K562 (cell line): ENCODE results near the gene ZNF296. TPM values are rescaled to one million over a fixed set of nuclear protein-coding genes. Genes with fewer than 3 reads are reported as not detected.

ENCODE experiments used
- ATAC-seq: fragments of 200-7000 bp; cut with Tn5 transposase; 3 replicates; pipeline ENCODE4 v1.9.1; 2020; ENCODE audit warnings: moderate library complexity
- BruUV-seq: library from RNA; stranded (reverse); fragments of 400-500 nt; replicated peaks from 2 replicates; lab custom pipeline; 2021; lab: Mats Ljungman, UMichigan
- CTCF ChIA-PET: fragments of 300-600 bp; formaldehyde crosslinking; extraction: SDS; loops from one replicate; lab custom pipeline; 2021; ENCODE audit warnings: low intra/inter-chr PET ratio; lab: Yijun Ruan, JAX
- POLR2A ChIA-PET: fragments of 300-600, 350-650 bp; sonication (Branson Sonifier 250); formaldehyde crosslinking; extraction: SDS; loops from one replicate; lab custom pipeline; 2021; ENCODE audit warnings: antibody characterized with exemption, inconsistent platforms; lab: Yijun Ruan, JAX
- DNase-seq, 4 experiments: peaks; one replicate each; pipeline versions ENCODE4 v3.0.0 to v3.0.0-alpha.2; 2011 to 2018; ENCODE audit warnings: low spot score in 3 of 4, mixed read lengths in 3 of 4; ENCODE audit errors: extremely low read depth in 1 of 4
- FAIRE-seq: peaks from 2 replicates; lab custom pipeline; 2011; peaks lifted over from hg19 to GRCh38; lab: Jason Lieb, UNC
- H2AFZ ChIP-seq: 2 replicates; pipeline ENCODE4 v1.6.0; 2011; ENCODE audit warnings: low read depth, low read length, control low read depth, inconsistent platforms
- H3K27ac ChIP-seq: fragments of 200-600 bp; 3 replicates; pipeline ENCODE4 v1.8.0; 2011; ENCODE audit warnings: low read depth, mild to moderate bottlenecking, control low read depth, inconsistent platforms, low read length, moderate library complexity, mixed read lengths; ENCODE audit errors: extremely low read depth
- H3K27me3 ChIP-seq, 2 experiments: fragments of 300-600 bp in 1 of 2; 2 replicates in 1 of 2; 3 replicates in 1 of 2; pipeline versions ENCODE4 v1.6.0 to v1.8.0; 2011; ENCODE audit warnings: inconsistent platforms in 2 of 2, low read length in 2 of 2, mild to moderate bottlenecking in 1 of 2, mixed read lengths in 1 of 2, moderate library complexity in 1 of 2; ENCODE audit not compliant: control insufficient read depth in 2 of 2, insufficient read depth in 2 of 2
- H3K36me3 ChIP-seq: fragments of 300-600 bp; 3 replicates; pipeline ENCODE4 v1.8.0; 2011; ENCODE audit warnings: mild to moderate bottlenecking, low read length, inconsistent platforms; ENCODE audit not compliant: control insufficient read depth, insufficient read depth
- H3K4me1 ChIP-seq, 2 experiments: fragments of 200-600 bp in 1 of 2; replicated peaks in 1 of 2; 2 replicates in 1 of 2; 3 replicates in 1 of 2; pipeline versions ENCODE4 v1.5.1 to v1.8.0; 2011; ENCODE audit warnings: inconsistent platforms in 2 of 2, low read length in 2 of 2, mild to moderate bottlenecking in 1 of 2, mixed read lengths in 1 of 2, moderate library complexity in 1 of 2; ENCODE audit not compliant: control insufficient read depth in 2 of 2, insufficient read depth in 2 of 2
- H3K4me2 ChIP-seq: 2 replicates; pipeline ENCODE4 v1.6.1; 2011; ENCODE audit warnings: low read length, control low read depth, inconsistent platforms, mixed read lengths; ENCODE audit not compliant: insufficient read depth
- H3K4me3 ChIP-seq: fragments of 200-600 bp; sonication (generic), shearing (Covaris generic); 2 replicates; pipeline ENCODE4 v1.5.1; 2016; ENCODE audit warnings: control low read depth, inconsistent platforms
- H3K79me2 ChIP-seq: fragments of 200-600 bp; 3 replicates; pipeline ENCODE4 v1.8.0; 2011; ENCODE audit warnings: low read length, inconsistent platforms; ENCODE audit not compliant: control insufficient read depth, insufficient read depth
- H3K9ac ChIP-seq, 2 experiments: 2 replicates each; pipeline versions ENCODE4 v1.6.0 to v1.6.1; 2011; ENCODE audit warnings: low read depth in 2 of 2, low read length in 2 of 2, control low read depth in 1 of 2, inconsistent platforms in 1 of 2, mild to moderate bottlenecking in 1 of 2, mixed read lengths in 1 of 2; ENCODE audit not compliant: insufficient read depth in 1 of 2
- H3K9me1 ChIP-seq: one replicate; pipeline ENCODE4 v1.6.0; 2011; ENCODE audit warnings: inconsistent platforms, mild to moderate bottlenecking, low read length, moderate library complexity; ENCODE audit not compliant: control insufficient read depth, insufficient read depth
- H3K9me3 ChIP-seq: replicated peaks from 2 replicates; pipeline ENCODE4 v1.5.1; 2011; ENCODE audit warnings: low read depth, low read length, inconsistent platforms; ENCODE audit not compliant: control insufficient read depth, insufficient read depth
- H4K20me1 ChIP-seq: replicated peaks from 2 replicates; pipeline ENCODE4 v1.6.1; 2011; ENCODE audit warnings: low read length, inconsistent platforms, mixed read lengths; ENCODE audit not compliant: control insufficient read depth, insufficient read depth
- CBX2 ChIP-seq: fragments of 200-600 bp; sonication (generic); IDR thresholded peaks from one replicate; pipeline ENCODE4 v1.6.1; 2012; ENCODE audit warnings: mild to moderate bottlenecking, low read length, inconsistent platforms; ENCODE audit not compliant: insufficient read depth, poor library complexity, severe bottlenecking
- DACH1 ChIP-seq: fragments of 450-650 bp; IDR thresholded peaks from 2 replicates; pipeline ENCODE4 v1.6.1; 2018; ENCODE audit not compliant: partially characterized antibody
- EGR1 ChIP-seq: fragments of 450-650 bp; conservative IDR thresholded peaks from 2 replicates; pipeline ENCODE4 v1.6.1; 2017; ENCODE audit warnings: mild to moderate bottlenecking
- HDGF ChIP-seq: fragments of 450-650 bp; IDR thresholded peaks from 2 replicates; pipeline ENCODE4 v1.6.1; 2016
- NFE2 ChIP-seq: IDR thresholded peaks from 2 replicates; pipeline ENCODE4 v1.6.1; 2014; ENCODE audit warnings: antibody characterized with exemption, low read depth
- ZNF232 ChIP-seq: sonication (generic); formaldehyde crosslinking; IDR thresholded peaks from 2 replicates; pipeline ENCODE4 v1.8.0; 2022; ENCODE audit warnings: mild to moderate bottlenecking, missing genetic modification reagents
- ZNF253 ChIP-seq: fragments of 250-450 bp; sonication (Bioruptor Pico); conservative IDR thresholded peaks from 2 replicates; pipeline ENCODE4 v1.6.1; 2021; ENCODE audit warnings: mild to moderate bottlenecking
- ZNF696 ChIP-seq: fragments of 250-450 bp; sonication (Bioruptor Pico); conservative IDR thresholded peaks from 2 replicates; pipeline ENCODE4 v1.4.0; 2020; ENCODE audit warnings: mild to moderate bottlenecking, moderate library complexity
- WGBS: fragments of 100-300 bp; shearing (Covaris generic); methylation state at CpG from one replicate; pipeline ENCODE4 v1.1.6; 2016; ENCODE audit warnings: low coverage, mixed read lengths; ENCODE audit not compliant: insufficient coverage; ENCODE audit errors: missing lambda C conversion rate; 5-methylcytosine and 5-hydroxymethylcytosine counted together
- in situ Hi-C: fragments of 300-500 bp; cut with MboI; formaldehyde crosslinking; loops from 4 replicates; pipeline ENCODE4 v1.15.0; 2018; ENCODE audit warnings: inconsistent platforms, mixed read lengths
- intact Hi-C: fragments of 100-400 bp; cut with micrococcal nuclease; formaldehyde crosslinking; loops from 2 replicates; pipeline ENCODE4 v1.14.2; 2022
- polyA plus RNA-seq, 8 experiments: library from polyadenylated mRNA; depleted of rRNA in 4 of 8; stranded (reverse) in 5 of 8; unstranded in 3 of 8; fragments of >200 nt; fragmentation: Nextera tagmentation in 2 of 8; fragmentation: Illumina TruSeq in 1 of 8; extraction: Ambion mirVana in 2 of 8; extraction: Trizol in 1 of 8; gene quantifications; 2 replicates each; pipeline versions ENCODE4 v1.2.1 to v1.2.3, GENCODE V29; 2011 to 2014; ENCODE audit warnings: inconsistent platforms in 1 of 8, missing spikeins in 1 of 8
- total RNA-seq, 7 experiments: library from RNA; depleted of rRNA in 6 of 7; stranded (reverse); fragments of >200 nt in 6 of 7; fragmentation: Illumina TruSeq in 2 of 7; extraction: Trizol in 2 of 7; gene quantifications; 2 replicates each; pipeline versions ENCODE4 v1.2.1 to v1.2.3, GENCODE V29; 2011 to 2021; ENCODE audit warnings: low replicate concordance in 1 of 7
- TF ChIP-seq, protein P1 (sequence below): IDR thresholded peaks from 3 replicates; pipeline ENCODE4 v1.6.1; 2011; ENCODE audit warnings: borderline replicate concordance, mild to moderate bottlenecking, moderate library complexity; ENCODE audit not compliant: insufficient read length; ENCODE audit errors: extremely low read depth
- TF ChIP-seq, protein P2 (sequence below), 3 experiments: fragments of 200-800 bp in 1 of 3; fragments of 250-450 bp in 1 of 3; fragments of 450-650 bp in 1 of 3; sonication (Bioruptor Pico) in 1 of 3; sonication (Bioruptor generic) in 1 of 3; formaldehyde crosslinking in 1 of 3; IDR thresholded peaks; 2 replicates each; pipeline versions ENCODE4 v1.6.1 to v1.8.0; 2016 to 2022; ENCODE audit warnings: mild to moderate bottlenecking in 2 of 3, missing genetic modification characterization in 2 of 3, missing compliant biosample characterization in 1 of 3, moderate library complexity in 1 of 3
- TF ChIP-seq, protein P3 (sequence below): sonication (generic); formaldehyde crosslinking; IDR thresholded peaks from 2 replicates; pipeline ENCODE4 v1.9.0; 2022; ENCODE audit warnings: mild to moderate bottlenecking, missing genetic modification reagents
- TF ChIP-seq, protein P4 (sequence below): fragments of 150-350 bp; IDR thresholded peaks from 2 replicates; pipeline ENCODE4 v1.6.1; 2014; ENCODE audit warnings: low read depth, mild to moderate bottlenecking, low read length, borderline replicate concordance

Gene ZNF296
- total and polyA plus RNA-seq, 9 of the 15 experiments (the other 6 are each of a cell fraction or from before 2014, with no cell fraction given) = 0.03 to 8.8 (median 0.47) TPM; not detected in 1

DNA sequence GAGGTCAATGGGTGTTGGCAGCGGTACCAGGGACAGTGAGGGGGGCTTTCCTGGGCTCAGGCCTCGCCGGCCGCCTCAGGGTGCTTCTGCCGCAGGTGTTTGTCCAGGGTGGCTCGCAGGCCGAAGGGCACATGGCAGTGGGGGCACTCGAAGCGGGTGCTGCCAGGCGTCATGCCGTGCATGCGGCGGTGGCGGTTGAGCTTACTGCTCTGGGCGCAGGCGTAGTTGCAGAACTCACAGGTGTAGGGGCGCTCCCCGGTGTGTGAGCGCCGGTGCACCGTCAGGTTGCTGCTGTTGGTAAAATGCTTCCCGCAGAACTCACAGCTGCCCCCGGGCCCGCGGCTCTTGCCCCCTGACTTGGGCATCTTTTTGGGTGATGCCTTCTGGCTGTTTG, 4.7 kb downstream of the ZNF296 start:
- WGBS = 95% methylated on average over 19 of the region's 25 CpGs
- POLR2A ChIA-PET = interaction anchor here (0.9 to 1.8 kb wide), 3 partner anchors 9 to 30 kb away, joined by 3 to 5 read pairs (median 4); no protein-coding TSS in a partner anchor
- Histone ChIP-seq H3K36me3 (peaks cover 65% of the 10 kb centered on the region; the same call in 2 of the 3 replicates), H3K4me1 (peaks cover 4 to 49% of the 10 kb centered on the region in 2 experiments; a peak in 3 of 5 replicates), H3K4me2 (no peak overlapping the region), H3K9me3 (no peaks in the 10 kb centered on the region), H4K20me1 (peaks cover 7% of the 10 kb centered on the region; the same call in 1 of the 2 replicates), H3K27ac (no peak overlapping the region), H3K9me1 (no peaks in the 10 kb centered on the region), H2AFZ (no peak overlapping the region), H3K79me2 (peaks cover 19% of the 10 kb centered on the region), H3K9ac (no peak overlapping the region; a peak in 1 of 4 replicates), H3K27me3 (no peaks in the 10 kb centered on the region), H3K4me3 (no peak overlapping the region)
- in situ Hi-C loops = no loop called here
- FAIRE-seq (no peak), DNase-seq (no peak), ATAC-seq (no peak)
- intact Hi-C loops = no loop called here
- CTCF ChIA-PET = no interaction called here
- no TSS peak for BruUV-seq
- TF ChIP-seq EGR1 (no peak), ZNF696 (no peak), NFE2 (no peak), CBX2 (no peak), DACH1 (no peak), ZNF232 (CRISPR knock-in tag) (no peak), HDGF (no peak), ZNF253 (CRISPR knock-in tag) (no peak)
- TF ChIP-seq, protein P1, sequence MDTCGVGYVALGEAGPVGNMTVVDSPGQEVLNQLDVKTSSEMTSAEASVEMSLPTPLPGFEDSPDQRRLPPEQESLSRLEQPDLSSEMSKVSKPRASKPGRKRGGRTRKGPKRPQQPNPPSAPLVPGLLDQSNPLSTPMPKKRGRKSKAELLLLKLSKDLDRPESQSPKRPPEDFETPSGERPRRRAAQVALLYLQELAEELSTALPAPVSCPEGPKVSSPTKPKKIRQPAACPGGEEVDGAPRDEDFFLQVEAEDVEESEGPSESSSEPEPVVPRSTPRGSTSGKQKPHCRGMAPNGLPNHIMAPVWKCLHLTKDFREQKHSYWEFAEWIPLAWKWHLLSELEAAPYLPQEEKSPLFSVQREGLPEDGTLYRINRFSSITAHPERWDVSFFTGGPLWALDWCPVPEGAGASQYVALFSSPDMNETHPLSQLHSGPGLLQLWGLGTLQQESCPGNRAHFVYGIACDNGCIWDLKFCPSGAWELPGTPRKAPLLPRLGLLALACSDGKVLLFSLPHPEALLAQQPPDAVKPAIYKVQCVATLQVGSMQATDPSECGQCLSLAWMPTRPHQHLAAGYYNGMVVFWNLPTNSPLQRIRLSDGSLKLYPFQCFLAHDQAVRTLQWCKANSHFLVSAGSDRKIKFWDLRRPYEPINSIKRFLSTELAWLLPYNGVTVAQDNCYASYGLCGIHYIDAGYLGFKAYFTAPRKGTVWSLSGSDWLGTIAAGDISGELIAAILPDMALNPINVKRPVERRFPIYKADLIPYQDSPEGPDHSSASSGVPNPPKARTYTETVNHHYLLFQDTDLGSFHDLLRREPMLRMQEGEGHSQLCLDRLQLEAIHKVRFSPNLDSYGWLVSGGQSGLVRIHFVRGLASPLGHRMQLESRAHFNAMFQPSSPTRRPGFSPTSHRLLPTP = no peak
- TF ChIP-seq, protein P2, sequence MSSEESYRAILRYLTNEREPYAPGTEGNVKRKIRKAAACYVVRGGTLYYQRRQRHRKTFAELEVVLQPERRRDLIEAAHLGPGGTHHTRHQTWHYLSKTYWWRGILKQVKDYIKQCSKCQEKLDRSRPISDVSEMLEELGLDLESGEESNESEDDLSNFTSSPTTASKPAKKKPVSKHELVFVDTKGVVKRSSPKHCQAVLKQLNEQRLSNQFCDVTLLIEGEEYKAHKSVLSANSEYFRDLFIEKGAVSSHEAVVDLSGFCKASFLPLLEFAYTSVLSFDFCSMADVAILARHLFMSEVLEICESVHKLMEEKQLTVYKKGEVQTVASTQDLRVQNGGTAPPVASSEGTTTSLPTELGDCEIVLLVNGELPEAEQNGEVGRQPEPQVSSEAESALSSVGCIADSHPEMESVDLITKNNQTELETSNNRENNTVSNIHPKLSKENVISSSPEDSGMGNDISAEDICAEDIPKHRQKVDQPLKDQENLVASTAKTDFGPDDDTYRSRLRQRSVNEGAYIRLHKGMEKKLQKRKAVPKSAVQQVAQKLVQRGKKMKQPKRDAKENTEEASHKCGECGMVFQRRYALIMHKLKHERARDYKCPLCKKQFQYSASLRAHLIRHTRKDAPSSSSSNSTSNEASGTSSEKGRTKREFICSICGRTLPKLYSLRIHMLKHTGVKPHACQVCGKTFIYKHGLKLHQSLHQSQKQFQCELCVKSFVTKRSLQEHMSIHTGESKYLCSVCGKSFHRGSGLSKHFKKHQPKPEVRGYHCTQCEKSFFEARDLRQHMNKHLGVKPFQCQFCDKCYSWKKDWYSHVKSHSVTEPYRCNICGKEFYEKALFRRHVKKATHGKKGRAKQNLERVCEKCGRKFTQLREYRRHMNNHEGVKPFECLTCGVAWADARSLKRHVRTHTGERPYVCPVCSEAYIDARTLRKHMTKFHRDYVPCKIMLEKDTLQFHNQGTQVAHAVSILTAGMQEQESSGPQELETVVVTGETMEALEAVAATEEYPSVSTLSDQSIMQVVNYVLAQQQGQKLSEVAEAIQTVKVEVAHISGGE (CRISPR knock-in tag; IDR thresholded peaks at IDR 0.05) = no peak
- TF ChIP-seq, protein P3, sequence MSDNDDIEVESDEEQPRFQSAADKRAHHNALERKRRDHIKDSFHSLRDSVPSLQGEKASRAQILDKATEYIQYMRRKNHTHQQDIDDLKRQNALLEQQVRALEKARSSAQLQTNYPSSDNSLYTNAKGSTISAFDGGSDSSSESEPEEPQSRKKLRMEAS = no peak
- TF ChIP-seq, protein P4, sequence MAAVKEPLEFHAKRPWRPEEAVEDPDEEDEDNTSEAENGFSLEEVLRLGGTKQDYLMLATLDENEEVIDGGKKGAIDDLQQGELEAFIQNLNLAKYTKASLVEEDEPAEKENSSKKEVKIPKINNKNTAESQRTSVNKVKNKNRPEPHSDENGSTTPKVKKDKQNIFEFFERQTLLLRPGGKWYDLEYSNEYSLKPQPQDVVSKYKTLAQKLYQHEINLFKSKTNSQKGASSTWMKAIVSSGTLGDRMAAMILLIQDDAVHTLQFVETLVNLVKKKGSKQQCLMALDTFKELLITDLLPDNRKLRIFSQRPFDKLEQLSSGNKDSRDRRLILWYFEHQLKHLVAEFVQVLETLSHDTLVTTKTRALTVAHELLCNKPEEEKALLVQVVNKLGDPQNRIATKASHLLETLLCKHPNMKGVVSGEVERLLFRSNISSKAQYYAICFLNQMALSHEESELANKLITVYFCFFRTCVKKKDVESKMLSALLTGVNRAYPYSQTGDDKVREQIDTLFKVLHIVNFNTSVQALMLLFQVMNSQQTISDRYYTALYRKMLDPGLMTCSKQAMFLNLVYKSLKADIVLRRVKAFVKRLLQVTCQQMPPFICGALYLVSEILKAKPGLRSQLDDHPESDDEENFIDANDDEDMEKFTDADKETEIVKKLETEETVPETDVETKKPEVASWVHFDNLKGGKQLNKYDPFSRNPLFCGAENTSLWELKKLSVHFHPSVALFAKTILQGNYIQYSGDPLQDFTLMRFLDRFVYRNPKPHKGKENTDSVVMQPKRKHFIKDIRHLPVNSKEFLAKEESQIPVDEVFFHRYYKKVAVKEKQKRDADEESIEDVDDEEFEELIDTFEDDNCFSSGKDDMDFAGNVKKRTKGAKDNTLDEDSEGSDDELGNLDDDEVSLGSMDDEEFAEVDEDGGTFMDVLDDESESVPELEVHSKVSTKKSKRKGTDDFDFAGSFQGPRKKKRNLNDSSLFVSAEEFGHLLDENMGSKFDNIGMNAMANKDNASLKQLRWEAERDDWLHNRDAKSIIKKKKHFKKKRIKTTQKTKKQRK = no peak
